LNCAP (cell line): ENCODE results near the gene VWCE.

Experiments used
- CTCF ChIP-seq: fragments of 450-650 bp; IDR thresholded peaks from 2 replicates; pipeline ENCODE4 v1.5.1; 2017; ENCODE audit warnings: mild to moderate bottlenecking

The VWCE gene

GRCh38 chr11:61277186-61278000 is 17.7 kb downstream of the VWCE start:
- no peak for TF ChIP-seq CTCF

GRCh38 chr11:61275191-61275590 is 19.9 kb downstream of the VWCE start:
- TF ChIP-seq CTCF, result no peak

- TF ChIP-seq CTCF, result no peak
Measured at GRCh38 chr11:61274084-61274483, 21.0 kb downstream of the VWCE start.

- TF ChIP-seq CTCF, result no peak
Measured at GRCh38 chr11:61273178-61274078, 21.7 kb downstream of the VWCE start.

GRCh38 chr11:61272731-61273130 is 22.4 kb downstream of the VWCE start:
- no peak for TF ChIP-seq CTCF

- TF ChIP-seq CTCF, result no peak
Measured at GRCh38 chr11:61270354-61271076, 24.6 kb downstream of the VWCE start.

- no peak for TF ChIP-seq CTCF
Measured at GRCh38 chr11:61268588-61269250, 26.4 kb downstream of the VWCE start.
